ENCODE data around the gene MB21D2. TPM values are rescaled to one million over a fixed set of nuclear protein-coding genes. Genes with fewer than 3 reads are reported as not detected.

The MB21D2 gene
- total and polyA plus RNA-seq, 9 donors, result 4.5 to 13.9 (median 6.0) TPM

- no peaks in the 10 kb centered on the region for H3K9me3 ChIP-seq
- no peak overlapping the region for H3K4me3 ChIP-seq
- TF ChIP-seq, protein P1, sequence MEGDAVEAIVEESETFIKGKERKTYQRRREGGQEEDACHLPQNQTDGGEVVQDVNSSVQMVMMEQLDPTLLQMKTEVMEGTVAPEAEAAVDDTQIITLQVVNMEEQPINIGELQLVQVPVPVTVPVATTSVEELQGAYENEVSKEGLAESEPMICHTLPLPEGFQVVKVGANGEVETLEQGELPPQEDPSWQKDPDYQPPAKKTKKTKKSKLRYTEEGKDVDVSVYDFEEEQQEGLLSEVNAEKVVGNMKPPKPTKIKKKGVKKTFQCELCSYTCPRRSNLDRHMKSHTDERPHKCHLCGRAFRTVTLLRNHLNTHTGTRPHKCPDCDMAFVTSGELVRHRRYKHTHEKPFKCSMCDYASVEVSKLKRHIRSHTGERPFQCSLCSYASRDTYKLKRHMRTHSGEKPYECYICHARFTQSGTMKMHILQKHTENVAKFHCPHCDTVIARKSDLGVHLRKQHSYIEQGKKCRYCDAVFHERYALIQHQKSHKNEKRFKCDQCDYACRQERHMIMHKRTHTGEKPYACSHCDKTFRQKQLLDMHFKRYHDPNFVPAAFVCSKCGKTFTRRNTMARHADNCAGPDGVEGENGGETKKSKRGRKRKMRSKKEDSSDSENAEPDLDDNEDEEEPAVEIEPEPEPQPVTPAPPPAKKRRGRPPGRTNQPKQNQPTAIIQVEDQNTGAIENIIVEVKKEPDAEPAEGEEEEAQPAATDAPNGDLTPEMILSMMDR (IDR thresholded peaks at IDR 0.05), result no peak
- TF ChIP-seq POLR2A (IDR thresholded peaks at IDR 0.05) (no peak), EP300 (IDR thresholded peaks at IDR 0.05) (no peak)
- no peak overlapping the region for H3K27ac ChIP-seq
- no peaks in the 10 kb centered on the region for H3K27me3 ChIP-seq
- intact Hi-C loops (cut with DNase I), result no loop called here
- DNase-seq, result no peak
- H3K36me3 ChIP-seq, result no peaks in the 10 kb centered on the region
- peaks cover 2% of the 10 kb centered on the region for H3K4me1 ChIP-seq (ENCODE audit: insufficient read depth)
Observed at GRCh38 chr3:192921793-192922192, 4.1 kb upstream of the MB21D2 start.

GRCh38 chr3:192920411-192920810 lies 2.8 kb upstream of the MB21D2 start:
- TF ChIP-seq, protein P1 (IDR thresholded peaks at IDR 0.05), result no peak
- TF ChIP-seq EP300 (IDR thresholded peaks at IDR 0.05) (no peak), POLR2A (IDR thresholded peaks at IDR 0.05) (no peak)
- intact Hi-C loops (cut with DNase I), result no loop called here
- no peak overlapping the region for H3K4me3 ChIP-seq
- no peak for DNase-seq
- H3K4me1 ChIP-seq (ENCODE audit: insufficient read depth), result peaks cover 2% of the 10 kb centered on the region
- H3K36me3 ChIP-seq, result no peaks in the 10 kb centered on the region
- no peaks in the 10 kb centered on the region for H3K27me3 ChIP-seq
- no peak overlapping the region for H3K27ac ChIP-seq
- H3K9me3 ChIP-seq, result no peaks in the 10 kb centered on the region
- WGBS, 3 donors, result 91 to 97% (median 93%) methylated on average over 3 of the region's 3 CpGs

DNA sequence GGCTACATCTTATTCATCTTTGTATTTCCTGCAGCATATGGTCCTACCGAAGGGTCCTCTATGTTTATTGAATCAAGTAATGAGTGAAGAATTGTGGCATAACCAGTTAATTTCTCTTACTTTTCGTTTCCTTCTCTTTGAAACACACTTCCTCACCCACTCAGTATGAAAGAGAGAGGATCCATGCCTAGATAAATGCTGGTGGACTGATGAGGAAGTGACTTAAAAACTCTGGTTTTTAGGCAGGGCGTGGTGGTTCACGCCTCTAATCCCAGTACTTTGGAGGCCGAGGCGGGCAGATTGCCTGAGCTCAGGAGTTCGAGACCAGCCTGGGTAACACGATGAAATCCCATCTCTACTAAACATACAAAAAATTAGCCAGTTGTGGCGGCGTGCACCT lies 2.2 kb upstream of the MB21D2 start:
- Histone ChIP-seq H3K27me3 (no peaks in the 10 kb centered on the region), H3K27ac (no peak overlapping the region), H3K4me1 (ENCODE audit: insufficient read depth) (peaks cover 2% of the 10 kb centered on the region), H3K36me3 (no peaks in the 10 kb centered on the region), H3K9me3 (no peaks in the 10 kb centered on the region), H3K4me3 (no peak overlapping the region)
- WGBS, 3 donors, result 84 to 90% (median 87%) methylated on average over 10 of the region's 10 CpGs
- intact Hi-C loops (cut with DNase I), result loop anchor here in 3 of 4 donors (2.0 to 10.0 kb wide), 3 partner anchors 85 to 101 kb away; no protein-coding TSS in a partner anchor
- TF ChIP-seq, protein P1 (IDR thresholded peaks at IDR 0.05), result no peak
- TF ChIP-seq POLR2A (IDR thresholded peaks at IDR 0.05), result no peak
- no peak for TF ChIP-seq EP300 (IDR thresholded peaks at IDR 0.05)
- DNase-seq, result no peak

- no peaks in the 10 kb centered on the region for H3K27me3 ChIP-seq
- intact Hi-C loops (cut with DNase I), result loop anchor here in 3 of 4 donors (2.0 to 10.0 kb wide), 3 partner anchors 83 to 99 kb away; no protein-coding TSS in a partner anchor
- H3K27ac ChIP-seq, result peak overlapping the region in 1 of 2 donors; percentile 85
- no peak for DNase-seq
- peak overlapping the region; percentile 84 for H3K4me3 ChIP-seq
- no peaks in the 10 kb centered on the region for H3K9me3 ChIP-seq
- TF ChIP-seq, protein P1 (IDR thresholded peaks at IDR 0.05), result no peak
- peak; percentile 25 for TF ChIP-seq POLR2A (IDR thresholded peaks at IDR 0.05)
- no peaks in the 10 kb centered on the region for H3K36me3 ChIP-seq
- H3K4me1 ChIP-seq (ENCODE audit: insufficient read depth), result peaks cover 2% of the 10 kb centered on the region
- 1 to 4% (median 2%) methylated on average over 13 of the region's 13 CpGs for WGBS, 3 donors
Observed at GRCh38 chr3:192918275-192918588, 576 bp upstream of the MB21D2 start.
